Neural progenitor cell (in vitro differentiated cells): ENCODE results near the gene RAMAC.
A peak's percentile ranks its signal among the peaks of the same experiment; 100 is the strongest.

Experiments used
- EZH2 ChIP-seq: fragments of 200-600 bp; sonication (generic); IDR thresholded peaks from 2 replicates; pipeline ENCODE4 v1.6.1; 2017; ENCODE audit warnings: antibody characterized with exemption, mild to moderate bottlenecking, moderate library complexity
- EZH2phosphoT487 ChIP-seq: fragments of 200-600 bp; sonication (generic); IDR thresholded peaks from 2 replicates; pipeline ENCODE4 v1.6.1; 2017; ENCODE audit warnings: antibody characterized with exemption
- TF ChIP-seq, protein P1 (sequence below): fragments of 200-600 bp; sonication (generic); IDR thresholded peaks from 2 replicates; pipeline ENCODE4 v1.5.1; 2017; ENCODE audit warnings: antibody characterized with exemption, mild to moderate bottlenecking

DNA sequence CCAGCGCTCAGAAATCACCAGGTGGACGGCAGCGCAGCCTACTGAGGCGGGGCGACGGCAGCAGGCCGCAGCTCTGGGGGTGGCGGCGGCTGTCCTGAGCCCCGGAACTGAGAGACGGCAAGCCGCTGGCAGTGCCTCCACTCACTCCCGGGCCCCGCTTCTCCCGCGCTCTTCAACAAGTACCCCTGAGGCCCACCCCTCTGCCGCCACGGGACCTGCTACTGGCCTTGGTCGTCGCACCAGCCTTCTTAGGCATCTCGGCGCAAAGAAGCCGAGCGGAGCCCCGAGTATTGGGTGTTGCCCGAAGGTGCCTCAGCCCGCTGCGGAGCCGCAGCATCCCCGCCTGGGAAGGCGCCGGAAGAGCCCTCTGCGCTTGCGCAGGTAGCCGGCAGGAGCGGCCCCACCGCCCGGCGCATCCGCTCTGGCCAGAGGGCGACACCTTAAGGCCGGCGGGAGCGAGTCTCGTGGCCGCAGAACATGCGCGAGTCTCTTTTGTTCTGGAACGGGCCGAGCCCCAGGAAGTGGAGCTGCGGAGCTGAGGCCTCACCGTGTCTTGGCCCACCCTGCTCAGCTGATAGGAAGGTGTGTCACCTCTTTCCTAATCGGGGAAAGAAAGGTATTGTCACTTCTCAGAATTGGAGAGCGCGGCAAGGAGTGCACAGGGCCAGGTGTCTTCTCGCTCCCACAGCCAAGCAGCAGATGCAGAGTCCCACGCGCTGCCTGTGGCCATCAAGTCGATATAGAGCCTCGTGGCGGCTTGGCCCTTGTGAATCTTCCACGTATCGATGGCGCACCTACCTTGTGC lies 25.5 kb downstream of the RAMAC start, which contains the start of gene C15orf40:
- TF ChIP-seq EZH2 = no peak
- no peak for TF ChIP-seq EZH2phosphoT487
- TF ChIP-seq, protein P1, sequence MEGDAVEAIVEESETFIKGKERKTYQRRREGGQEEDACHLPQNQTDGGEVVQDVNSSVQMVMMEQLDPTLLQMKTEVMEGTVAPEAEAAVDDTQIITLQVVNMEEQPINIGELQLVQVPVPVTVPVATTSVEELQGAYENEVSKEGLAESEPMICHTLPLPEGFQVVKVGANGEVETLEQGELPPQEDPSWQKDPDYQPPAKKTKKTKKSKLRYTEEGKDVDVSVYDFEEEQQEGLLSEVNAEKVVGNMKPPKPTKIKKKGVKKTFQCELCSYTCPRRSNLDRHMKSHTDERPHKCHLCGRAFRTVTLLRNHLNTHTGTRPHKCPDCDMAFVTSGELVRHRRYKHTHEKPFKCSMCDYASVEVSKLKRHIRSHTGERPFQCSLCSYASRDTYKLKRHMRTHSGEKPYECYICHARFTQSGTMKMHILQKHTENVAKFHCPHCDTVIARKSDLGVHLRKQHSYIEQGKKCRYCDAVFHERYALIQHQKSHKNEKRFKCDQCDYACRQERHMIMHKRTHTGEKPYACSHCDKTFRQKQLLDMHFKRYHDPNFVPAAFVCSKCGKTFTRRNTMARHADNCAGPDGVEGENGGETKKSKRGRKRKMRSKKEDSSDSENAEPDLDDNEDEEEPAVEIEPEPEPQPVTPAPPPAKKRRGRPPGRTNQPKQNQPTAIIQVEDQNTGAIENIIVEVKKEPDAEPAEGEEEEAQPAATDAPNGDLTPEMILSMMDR = peak; percentile 66
